Stimulated activated CD4-positive, alpha-beta T cell treated with anti-CD3 and anti-CD28 coated beads, TNF-alpha, amount 100 ng/mL, for 24 hours (primary cell): Measurements from ENCODE around the gene SPRN.
"Not testable (repeated sequence)": the region's sequence is repeated elsewhere in the genome, so short reads cannot be mapped to it uniquely, and the experiment has no call there.

Source experiments
- DNase-seq, 3 experiments: peaks; one replicate each; pipeline ENCODE4 v3.0.0-alpha.2; 2020; ENCODE audit warnings: low read depth in 3 of 3

The SPRN gene

GRCh38 chr10:133439517-133440461 lies 15.4 kb upstream of the SPRN start:
- DNase-seq = no peak

- DNase-seq = no peak
Measured at GRCh38 chr10:133438711-133439273, 14.4 kb upstream of the SPRN start.

- not testable (repeated sequence) for DNase-seq
Measured at GRCh38 chr10:133432789-133433188, 8.4 kb upstream of the SPRN start.

GRCh38 chr10:133431888-133432613 lies 7.6 kb upstream of the SPRN start:
- DNase-seq = not testable (repeated sequence)

- not testable (repeated sequence) for DNase-seq
Measured at GRCh38 chr10:133429571-133429970, 5.1 kb upstream of the SPRN start.

GRCh38 chr10:133424102-133424501 lies 323 bp downstream of the SPRN start:
- DNase-seq = not testable (repeated sequence)

GRCh38 chr10:133422807-133423771 lies 1.3 kb downstream of the SPRN start:
- DNase-seq = no peak

- no peak for DNase-seq
Measured at GRCh38 chr10:133422223-133422806, 2.1 kb downstream of the SPRN start.

GRCh38 chr10:133421336-133422222 lies 2.8 kb downstream of the SPRN start:
- no peak for DNase-seq

GRCh38 chr10:133420579-133420978 lies 3.8 kb downstream of the SPRN start:
- no peak for DNase-seq

GRCh38 chr10:133420028-133420427 lies 4.4 kb downstream of the SPRN start:
- DNase-seq = no peak

GRCh38 chr10:133419211-133419950 lies 5.0 kb downstream of the SPRN start:
- no peak for DNase-seq

- DNase-seq = no peak
Measured at GRCh38 chr10:133418289-133418993, 6.0 kb downstream of the SPRN start.

GRCh38 chr10:133415752-133416151 lies 8.7 kb downstream of the SPRN start:
- no peak for DNase-seq

- DNase-seq = not testable (repeated sequence)
Measured at GRCh38 chr10:133414401-133414800, 10.0 kb downstream of the SPRN start.

- DNase-seq = no peak
Measured at GRCh38 chr10:133412381-133412711, 12.1 kb downstream of the SPRN start.

- no peak for DNase-seq
Measured at GRCh38 chr10:133411523-133412380, 12.7 kb downstream of the SPRN start.
